ENCODE data around the gene THSD4.

GRCh38 chr15:71512682-71513006 lies 397.4 kb downstream of the THSD4 start:
- no peak for TF ChIP-seq EGR1 (IDR thresholded peaks at IDR 0.05; ENCODE audit: borderline replicate concordance, low read depth, low read length)
- TF ChIP-seq EP300 (IDR thresholded peaks at IDR 0.05; ENCODE audit: borderline replicate concordance in 1 of 2, low read depth in 2 of 2, low read length in 2 of 2), result no peak
- no peak for TF ChIP-seq POLR2AphosphoS5 (IDR thresholded peaks at IDR 0.05; ENCODE audit: low read depth, low read length)
- TF ChIP-seq POLR2A (IDR thresholded peaks at IDR 0.05; ENCODE audit: control extremely low read depth in 1 of 2, low read depth in 2 of 2, low read length in 2 of 2), result no peak
- no peak for TF ChIP-seq CTCF (IDR thresholded peaks at IDR 0.05; ENCODE audit: control extremely low read depth in 1 of 3, insufficient read depth in 1 of 3, low read depth in 1 of 3, low read length in 3 of 3)
- no peak for TF ChIP-seq USF2 (IDR thresholded peaks at IDR 0.05; ENCODE audit: low read length)
- TF ChIP-seq RBBP5 (IDR thresholded peaks at IDR 0.05; ENCODE audit: borderline replicate concordance, low read depth, low read length), result no peak
- TF ChIP-seq BRCA1 (IDR thresholded peaks at IDR 0.05; ENCODE audit: low read depth, low read length), result no peak
- no peak for TF ChIP-seq JUND (IDR thresholded peaks at IDR 0.05; ENCODE audit: low read length)

Data from H1 (cell line).